Measurements from ENCODE around the gene PTPRK.

- TF ChIP-seq CTCF (conservative IDR thresholded peaks at IDR 0.05) = no peak
- no peak for TF ChIP-seq EZH2 (IDR thresholded peaks at IDR 0.05; ENCODE audit: low read depth)
These were observed 282.2 kb downstream of the PTPRK start for GRCh38 chr6:128238225-128238624.
